ENCODE results near the gene LSM7.

The LSM7 gene

DNA sequence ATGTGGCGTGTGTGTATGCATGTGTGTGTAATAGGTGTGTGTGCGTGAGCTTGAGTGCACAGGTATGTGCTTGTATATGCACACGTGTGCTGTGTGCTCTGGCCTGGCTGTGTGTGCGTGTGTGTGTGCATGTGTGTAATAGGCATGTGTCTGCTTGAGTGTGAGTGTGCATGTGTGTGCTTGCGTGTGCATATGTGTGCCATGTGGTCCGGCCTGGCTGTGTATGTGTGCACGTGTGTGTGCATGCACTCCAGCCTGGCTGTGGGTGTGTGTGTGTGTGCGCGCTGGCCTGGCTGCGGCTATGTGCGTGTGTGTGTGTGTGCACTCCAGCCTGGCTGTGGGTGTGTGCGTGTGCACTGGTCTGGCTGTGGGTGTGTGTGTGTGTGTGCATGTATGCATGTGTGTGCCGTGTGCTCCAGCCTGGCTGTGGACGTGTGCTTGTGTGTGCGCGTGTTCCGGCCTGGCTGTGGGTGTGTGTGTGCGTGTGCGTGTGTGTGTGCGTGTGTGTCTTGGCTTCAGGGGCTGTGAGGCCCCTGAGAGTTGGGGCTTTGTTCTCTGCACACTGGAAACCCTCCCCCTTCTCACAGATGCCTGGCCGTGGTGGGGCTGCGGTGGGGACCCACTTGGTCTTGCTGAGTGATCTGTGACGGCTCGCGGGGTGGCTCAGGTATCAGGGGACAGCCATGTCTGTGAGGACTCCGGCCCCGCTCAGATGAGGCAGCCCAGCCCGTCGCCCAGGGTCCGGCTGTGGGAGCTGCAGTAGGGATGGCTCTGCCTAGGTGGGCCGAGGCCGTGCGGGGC is 8.3 kb upstream of the LSM7 start:
- DNase-seq: no peak

DNA sequence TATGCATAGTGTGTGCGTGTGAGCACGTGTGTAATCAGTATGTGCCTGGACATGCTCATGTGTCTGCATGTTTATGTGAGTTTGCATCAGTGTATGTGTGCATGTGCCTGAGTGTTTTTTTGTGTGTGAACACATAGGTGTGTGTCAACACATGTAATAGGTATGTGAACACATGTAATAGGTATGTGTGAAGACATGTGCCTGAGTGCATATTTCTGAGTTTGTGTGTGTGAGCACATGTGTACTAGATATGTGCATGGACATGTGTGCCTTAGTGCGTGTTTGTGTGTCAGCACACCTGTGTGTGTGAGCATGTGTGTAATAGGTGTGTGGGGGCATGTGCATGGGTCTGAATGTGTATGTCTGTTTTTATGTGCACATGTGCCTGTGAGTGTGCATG is 7.5 kb upstream of the LSM7 start:
- DNase-seq: no peak

DNA sequence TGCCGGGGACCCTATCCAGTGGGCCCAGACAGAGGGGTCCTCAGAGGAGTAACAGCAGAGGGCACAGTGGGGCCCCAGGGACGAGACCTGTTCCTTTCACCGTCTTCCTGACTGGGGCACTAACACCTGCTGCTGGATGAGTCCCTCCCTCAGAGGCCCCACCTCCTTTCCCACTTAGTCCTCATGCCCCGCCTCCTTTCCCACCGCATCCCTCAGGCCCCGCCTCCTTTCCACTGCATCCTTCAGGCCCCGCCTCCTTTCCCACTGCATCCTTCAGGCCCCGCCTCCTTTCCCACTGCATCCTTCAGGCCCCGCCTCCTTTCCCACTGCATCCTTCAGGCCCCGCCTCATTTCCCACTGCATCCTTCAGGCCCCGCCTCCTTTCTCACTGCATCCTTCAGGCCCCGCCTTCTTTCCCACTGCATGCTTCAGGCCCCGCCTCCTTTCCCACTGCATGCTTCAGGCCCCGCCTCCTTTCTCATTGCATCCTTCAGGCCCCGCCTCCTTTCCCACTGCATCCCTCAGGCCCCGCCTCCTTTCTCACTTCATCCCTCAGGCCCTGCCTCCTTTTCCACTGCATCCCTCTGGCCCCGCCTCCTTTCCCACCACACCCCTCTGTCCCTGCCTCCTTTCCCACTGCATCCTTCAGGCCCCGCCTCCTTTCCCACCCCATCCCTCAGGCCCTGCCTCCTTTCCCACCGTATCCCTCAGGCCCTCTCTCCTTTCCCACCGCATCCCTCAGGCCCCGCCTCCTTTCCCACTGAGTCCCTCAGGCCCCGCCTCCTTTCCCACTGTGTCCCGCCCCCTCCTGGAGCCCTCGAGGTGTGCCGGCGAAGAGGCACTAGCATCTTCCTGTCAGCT is 6.8 kb upstream of the LSM7 start:
- DNase-seq: no peak

GRCh38 chr19:2334426-2334825 is 6.0 kb upstream of the LSM7 start:
- DNase-seq: no peak

- no peak for DNase-seq
Observed at GRCh38 chr19:2333807-2334211, 5.4 kb upstream of the LSM7 start.

GRCh38 chr19:2333027-2333806 is 4.8 kb upstream of the LSM7 start:
- DNase-seq: no peak

- peak; percentile 65 for DNase-seq
Observed at GRCh38 chr19:2332341-2333026, 4.1 kb upstream of the LSM7 start.

GRCh38 chr19:2331601-2332246 is 3.3 kb upstream of the LSM7 start:
- no peak for DNase-seq

DNA sequence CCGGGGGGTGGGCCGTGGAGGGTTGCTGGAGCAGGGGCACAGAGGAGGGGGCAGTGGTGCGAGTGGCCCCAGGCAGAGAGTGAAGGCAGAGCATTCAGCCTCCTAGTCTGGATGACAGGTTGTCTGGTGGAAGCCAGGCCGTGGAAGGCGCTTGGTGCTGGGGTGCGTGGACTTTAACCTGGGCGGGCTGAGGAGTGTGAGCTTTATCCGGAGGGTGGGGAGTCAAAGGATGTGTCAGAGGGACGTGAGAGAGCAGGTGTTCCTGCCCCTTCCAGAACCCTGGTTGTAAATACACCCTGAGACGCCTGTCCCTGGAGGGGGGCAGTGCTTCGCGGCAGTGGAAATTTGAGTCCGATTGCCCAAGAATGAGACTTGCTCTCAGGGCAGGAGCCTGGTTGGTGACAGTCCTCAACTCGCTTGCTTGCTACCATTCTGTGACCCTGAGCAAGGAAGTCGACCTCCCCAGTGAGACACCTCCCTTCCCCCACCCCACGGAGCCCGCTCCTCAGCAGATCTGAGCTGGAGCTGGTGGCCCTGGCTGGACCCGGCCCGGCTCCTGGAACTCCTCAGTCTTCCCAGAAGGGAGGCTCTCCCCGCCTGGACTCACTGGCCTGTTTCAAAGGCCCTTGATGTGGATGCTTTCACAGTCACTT is 2.4 kb upstream of the LSM7 start:
- DNase-seq: no peak

- DNase-seq: no peak
Observed at GRCh38 chr19:2330255-2330631, 1.9 kb upstream of the LSM7 start.

- DNase-seq: no peak
Observed at GRCh38 chr19:2329501-2329916, 1.1 kb upstream of the LSM7 start.

DNA sequence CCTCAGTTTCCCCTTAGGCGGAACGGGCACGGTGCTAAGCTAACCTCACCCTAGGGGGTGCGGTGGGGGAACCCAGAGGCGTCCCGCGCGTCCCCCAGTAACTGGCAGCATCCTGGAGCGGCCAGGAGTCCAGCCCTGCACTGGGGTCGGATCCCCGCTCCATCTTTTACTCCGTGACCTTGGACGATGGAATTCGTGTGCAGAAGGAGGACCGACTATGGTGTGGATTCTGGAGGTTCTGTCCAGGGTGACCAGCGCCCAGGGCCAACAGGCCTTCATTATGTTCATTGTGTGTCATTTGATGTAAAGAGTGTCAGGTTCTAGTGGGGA is 728 bp upstream of the LSM7 start:
- DNase-seq: no peak

- peak; percentile 61 for DNase-seq
Observed at GRCh38 chr19:2327773-2328400, 499 bp downstream of the LSM7 start.

DNA sequence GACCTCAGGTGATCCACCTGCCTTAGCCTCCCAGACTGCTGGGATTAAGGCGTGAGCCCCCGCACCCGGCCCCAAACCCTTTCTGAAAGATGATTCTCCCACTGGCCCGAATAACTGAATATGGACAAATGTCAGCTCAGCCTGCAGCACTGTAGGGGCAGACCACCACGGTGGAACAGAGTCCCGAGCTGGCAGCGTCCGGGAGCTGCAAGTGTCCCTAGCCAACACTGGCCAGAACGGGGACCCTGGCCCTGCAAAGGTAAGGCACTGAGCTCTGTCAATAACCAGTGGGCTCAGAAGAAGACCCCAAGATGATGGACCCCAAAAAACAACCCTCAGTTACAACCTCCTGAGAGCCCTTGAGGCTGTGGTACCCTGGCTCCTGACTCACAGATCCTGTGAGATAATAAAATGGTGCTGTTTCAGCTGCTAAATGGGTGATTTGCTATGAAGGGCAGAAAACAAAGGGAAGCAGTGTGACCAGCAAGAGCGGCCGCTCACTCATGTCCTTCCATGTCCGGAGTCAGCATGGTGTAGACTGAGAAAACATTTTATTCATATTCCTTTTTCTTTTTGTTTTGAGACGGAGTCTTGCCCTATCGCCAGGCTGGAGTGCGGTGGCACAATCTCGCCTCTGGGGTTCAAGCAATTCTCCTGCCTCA is 1.6 kb downstream of the LSM7 start:
- no peak for DNase-seq

GRCh38 chr19:2325281-2326046 is 2.9 kb downstream of the LSM7 start:
- no peak for DNase-seq

GRCh38 chr19:2324220-2324948 is 4.0 kb downstream of the LSM7 start:
- no peak for DNase-seq

DNA sequence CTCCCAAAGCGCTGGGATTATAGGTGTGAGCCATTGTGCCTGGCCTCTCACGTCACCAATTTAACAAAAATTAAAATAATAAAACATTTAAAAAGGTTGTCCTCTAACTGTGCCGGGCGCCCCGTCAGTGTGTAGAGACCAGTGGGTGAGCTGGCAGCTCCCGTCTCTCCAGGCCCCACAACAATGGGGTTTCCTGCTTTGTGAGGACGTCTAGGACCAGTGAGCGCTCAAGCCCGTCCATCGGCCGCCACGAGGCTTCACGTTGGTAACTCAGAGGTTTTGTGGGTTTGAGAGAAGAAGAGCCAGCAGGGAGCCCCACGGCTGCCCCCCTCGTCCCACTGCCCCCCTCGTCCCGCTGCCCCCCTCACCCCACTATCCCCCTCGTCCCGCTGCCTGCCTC is 4.7 kb downstream of the LSM7 start:
- no peak for DNase-seq

- DNase-seq: no peak
Observed at GRCh38 chr19:2321565-2322283, 6.7 kb downstream of the LSM7 start.

GRCh38 chr19:2320939-2321338 is 7.4 kb downstream of the LSM7 start:
- no peak for DNase-seq

All from CD4-positive, alpha-beta T cell treated with Interleukin-17A for 4 hours (primary cell).